ENCODE measurements around the gene CCDC86. TPM values are rescaled to one million over a fixed set of nuclear protein-coding genes. Genes with fewer than 3 reads are reported as not detected.

Gene CCDC86
- total RNA-seq, 2 experiments from 2014 or later: 21.3 to 24.7 TPM

DNA sequence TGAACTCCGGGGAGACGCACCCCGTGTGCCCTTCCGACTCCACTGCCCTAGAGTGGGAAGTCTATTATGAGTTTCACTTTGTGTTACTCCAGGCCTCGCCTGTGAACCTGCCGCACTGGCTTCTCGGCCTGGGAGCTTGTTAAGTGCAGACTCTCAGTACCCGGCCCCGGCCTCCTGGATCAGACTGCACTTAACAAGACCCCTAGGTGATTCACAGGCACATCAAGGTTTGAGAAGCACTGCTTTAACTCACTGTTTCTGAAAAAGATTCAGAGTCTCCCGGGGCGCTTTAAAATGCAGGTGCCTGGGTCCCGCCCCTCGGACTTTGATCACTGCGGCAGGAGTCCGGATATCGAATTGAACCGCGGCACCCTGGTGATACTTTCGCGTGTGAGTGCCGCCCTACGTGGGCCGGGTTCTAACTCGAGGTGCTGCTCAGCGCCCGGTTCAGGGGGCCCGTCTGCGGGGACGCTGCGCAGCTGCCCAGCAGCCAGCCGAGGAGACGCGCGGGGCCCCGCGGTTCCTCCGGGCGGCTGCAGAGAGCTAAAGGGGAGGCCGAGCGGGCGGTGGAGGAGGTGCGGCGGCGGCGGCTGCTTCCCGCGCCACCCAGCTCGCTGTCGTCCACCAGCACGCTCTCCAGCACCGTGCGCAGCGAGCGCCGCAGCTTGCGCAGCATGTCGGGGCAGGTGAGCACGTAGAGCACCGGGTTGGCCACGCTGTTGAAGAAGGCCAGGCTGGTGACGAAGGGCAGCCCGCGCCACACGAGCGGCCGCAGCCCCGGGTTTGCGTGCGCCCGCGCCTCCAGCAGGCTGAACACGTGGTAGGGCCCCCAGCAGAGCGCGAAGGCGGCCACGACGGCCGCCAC lies 10.4 kb downstream of the CCDC86 start:
- no peak overlapping the region for H3K4me3 ChIP-seq (ENCODE audit: low read depth, low read length, poor library complexity, severe bottlenecking)
- no peak for TF ChIP-seq EZH2phosphoT487 (IDR thresholded peaks at IDR 0.05; ENCODE audit: borderline replicate concordance, low read depth, low read length)
- TF ChIP-seq, protein P1, sequence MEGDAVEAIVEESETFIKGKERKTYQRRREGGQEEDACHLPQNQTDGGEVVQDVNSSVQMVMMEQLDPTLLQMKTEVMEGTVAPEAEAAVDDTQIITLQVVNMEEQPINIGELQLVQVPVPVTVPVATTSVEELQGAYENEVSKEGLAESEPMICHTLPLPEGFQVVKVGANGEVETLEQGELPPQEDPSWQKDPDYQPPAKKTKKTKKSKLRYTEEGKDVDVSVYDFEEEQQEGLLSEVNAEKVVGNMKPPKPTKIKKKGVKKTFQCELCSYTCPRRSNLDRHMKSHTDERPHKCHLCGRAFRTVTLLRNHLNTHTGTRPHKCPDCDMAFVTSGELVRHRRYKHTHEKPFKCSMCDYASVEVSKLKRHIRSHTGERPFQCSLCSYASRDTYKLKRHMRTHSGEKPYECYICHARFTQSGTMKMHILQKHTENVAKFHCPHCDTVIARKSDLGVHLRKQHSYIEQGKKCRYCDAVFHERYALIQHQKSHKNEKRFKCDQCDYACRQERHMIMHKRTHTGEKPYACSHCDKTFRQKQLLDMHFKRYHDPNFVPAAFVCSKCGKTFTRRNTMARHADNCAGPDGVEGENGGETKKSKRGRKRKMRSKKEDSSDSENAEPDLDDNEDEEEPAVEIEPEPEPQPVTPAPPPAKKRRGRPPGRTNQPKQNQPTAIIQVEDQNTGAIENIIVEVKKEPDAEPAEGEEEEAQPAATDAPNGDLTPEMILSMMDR (conservative IDR thresholded peaks at IDR 0.05; ENCODE audit: low read length): no peak
- ChIA-PET POLR2A (no interaction called here), CTCF (ENCODE audit: unreplicated experiment) (no interaction called here)
- intact Hi-C loops (cut with micrococcal nuclease; ENCODE audit: unreplicated experiment): no loop called here
- H3K4me1 ChIP-seq (ENCODE audit: insufficient read depth, low read length, poor library complexity, severe bottlenecking): no peaks in the 10 kb centered on the region
- DNase-seq (ENCODE audit: low spot score): no peak
- no peak overlapping the region for H2AFZ ChIP-seq (ENCODE audit: low read length)
- H3K4me2 ChIP-seq (ENCODE audit: low read length): no peak overlapping the region
- H3K27ac ChIP-seq (ENCODE audit: low read depth, low read length, poor library complexity, severe bottlenecking): no peak overlapping the region
- H3K79me2 ChIP-seq (ENCODE audit: insufficient read depth, low read depth, low read length): no peaks in the 10 kb centered on the region
- H3K36me3 ChIP-seq (ENCODE audit: insufficient read depth, low read length): peaks cover 62% of the 10 kb centered on the region
- no peaks in the 10 kb centered on the region; the same call in 1 of the 2 replicates for H4K20me1 ChIP-seq (ENCODE audit: insufficient read depth, low read length)
- H3K9me2 ChIP-seq (ENCODE audit: insufficient read depth, low read length): no peaks in the 10 kb centered on the region
- no TSS peak for BruUV-seq (replicated peaks)
- no peaks in the 10 kb centered on the region for H3K9me3 ChIP-seq (ENCODE audit: low read length)

DNA sequence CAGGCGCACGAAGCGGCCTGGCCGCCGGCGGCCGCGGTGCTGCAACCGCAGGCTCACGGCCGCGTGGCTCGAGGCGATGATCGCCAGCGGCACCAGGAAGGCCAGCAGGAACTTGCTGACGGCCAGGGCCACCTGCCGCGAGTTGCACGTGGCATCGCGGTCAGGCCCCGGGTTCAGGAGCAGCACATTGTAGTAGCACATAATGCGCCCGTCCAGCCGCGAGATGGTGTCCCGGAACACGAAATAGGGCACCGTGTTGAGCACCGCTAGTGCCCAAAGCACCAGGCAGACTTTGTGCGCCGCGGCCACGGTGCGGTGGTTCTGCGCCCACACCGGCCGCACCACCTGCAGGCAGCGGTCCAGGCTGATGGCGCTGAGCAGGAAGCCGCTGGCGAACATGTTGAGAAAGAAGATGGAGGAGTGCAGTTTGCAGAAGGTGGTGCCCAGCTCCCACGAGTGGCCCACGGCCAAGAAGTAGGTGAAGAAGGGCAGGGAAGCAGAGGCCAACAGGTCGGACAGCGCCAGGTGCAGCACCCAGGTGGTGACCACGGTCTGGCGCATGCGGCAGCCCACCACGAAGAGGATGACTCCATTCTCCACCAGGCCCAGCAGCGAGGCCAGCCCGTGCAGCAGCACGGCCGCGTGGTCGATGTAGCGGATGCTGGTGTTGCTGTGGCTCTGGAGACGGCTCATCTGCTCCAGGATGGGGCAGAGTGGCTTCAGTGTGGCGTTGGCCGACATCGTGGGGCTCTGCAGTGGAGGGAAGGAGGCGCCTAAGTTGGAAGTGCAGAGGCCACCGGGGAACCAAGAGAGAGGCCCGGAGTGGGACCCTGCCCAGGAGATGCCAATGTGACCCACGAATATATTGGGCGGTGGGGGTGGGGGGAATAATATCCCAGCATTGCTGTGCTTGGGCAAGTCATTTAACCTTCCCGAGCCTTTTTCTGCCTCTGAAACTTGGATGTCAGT lies 11.4 kb downstream of the CCDC86 start:
- BruUV-seq (replicated peaks): no TSS peak
- Histone ChIP-seq H3K79me2 (ENCODE audit: insufficient read depth, low read depth, low read length) (no peaks in the 10 kb centered on the region), H3K36me3 (ENCODE audit: insufficient read depth, low read length) (peaks cover 53% of the 10 kb centered on the region), H3K4me3 (ENCODE audit: low read depth, low read length, poor library complexity, severe bottlenecking) (no peak overlapping the region), H3K4me2 (ENCODE audit: low read length) (no peak overlapping the region), H3K9me3 (ENCODE audit: low read length) (no peaks in the 10 kb centered on the region), H4K20me1 (ENCODE audit: insufficient read depth, low read length) (no peaks in the 10 kb centered on the region), H3K4me1 (ENCODE audit: insufficient read depth, low read length, poor library complexity, severe bottlenecking) (peaks cover under 1% of the 10 kb centered on the region), H3K27ac (ENCODE audit: low read depth, low read length, poor library complexity, severe bottlenecking) (no peak overlapping the region), H3K9me2 (ENCODE audit: insufficient read depth, low read length) (no peaks in the 10 kb centered on the region), H2AFZ (ENCODE audit: low read length) (no peak overlapping the region)
- POLR2A ChIA-PET: no interaction called here
- CTCF ChIA-PET (ENCODE audit: unreplicated experiment): no interaction called here
- TF ChIP-seq EZH2phosphoT487 (IDR thresholded peaks at IDR 0.05; ENCODE audit: borderline replicate concordance, low read depth, low read length): no peak
- TF ChIP-seq, protein P1 (conservative IDR thresholded peaks at IDR 0.05; ENCODE audit: low read length): no peak
- intact Hi-C loops (cut with micrococcal nuclease; ENCODE audit: unreplicated experiment): no loop called here
- DNase-seq (ENCODE audit: low spot score): no peak

All from OCI-LY7 (cell line).